CD4-positive, alpha-beta T cell treated with Interferon alpha-2 for 1 hour (primary cell): ENCODE results near the gene WIPF3.

Experiments
- DNase-seq, 2 donors: peaks; one replicate each; pipeline ENCODE4 v3.0.0-alpha.2; 2020 to 2022

WIPF3 gene

DNA sequence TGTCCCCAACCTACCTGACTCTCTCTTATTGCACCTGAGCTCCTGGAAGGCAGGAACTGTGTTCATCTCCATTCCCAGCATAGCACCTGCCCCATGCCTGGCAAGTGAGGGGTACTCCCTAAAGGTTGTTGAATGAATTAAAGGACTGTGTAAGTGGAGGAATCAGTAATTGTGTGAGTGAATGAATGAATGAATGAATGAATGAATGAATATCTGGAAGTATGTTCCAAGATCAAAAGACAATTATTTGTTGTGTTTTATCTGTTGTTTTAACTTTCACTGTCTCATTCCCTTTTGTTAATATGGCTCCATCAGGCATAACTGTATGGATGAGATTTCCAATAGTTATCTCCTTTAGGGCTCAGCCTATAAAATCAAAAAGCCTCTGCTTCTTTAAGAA is 4.0 kb downstream of the WIPF3 start:
- no peak for DNase-seq

DNA sequence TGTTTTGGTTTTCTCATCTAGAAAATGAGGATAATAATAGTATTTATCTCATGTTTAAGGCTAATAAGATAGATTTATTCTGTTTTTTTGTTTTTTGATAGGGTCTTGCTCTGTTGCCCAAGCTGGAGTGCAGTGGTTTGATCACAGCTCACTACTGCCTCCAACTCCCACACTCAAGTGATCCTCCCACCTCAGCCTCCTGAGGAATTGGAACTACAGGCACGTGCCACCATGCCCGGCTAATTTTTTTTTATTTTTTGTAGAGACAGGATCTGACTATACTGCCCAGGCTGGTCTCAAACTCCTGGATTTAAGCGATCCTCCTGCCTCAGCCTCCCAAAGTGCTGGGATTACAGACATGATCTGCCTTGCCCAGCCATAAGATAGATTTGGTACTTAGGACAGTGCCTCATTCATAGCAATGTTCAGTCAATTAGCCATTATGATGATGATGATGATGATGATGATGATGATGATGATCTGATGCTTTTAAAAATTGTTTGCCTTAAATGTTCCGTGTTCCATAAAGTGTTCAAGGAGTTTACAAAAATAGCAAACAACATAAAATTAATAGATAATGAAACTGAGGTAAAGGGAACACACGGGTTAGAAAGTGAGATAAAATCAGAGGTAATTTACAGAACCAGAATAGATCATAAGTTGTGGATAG is 4.6 kb downstream of the WIPF3 start:
- DNase-seq, result no peak

DNA sequence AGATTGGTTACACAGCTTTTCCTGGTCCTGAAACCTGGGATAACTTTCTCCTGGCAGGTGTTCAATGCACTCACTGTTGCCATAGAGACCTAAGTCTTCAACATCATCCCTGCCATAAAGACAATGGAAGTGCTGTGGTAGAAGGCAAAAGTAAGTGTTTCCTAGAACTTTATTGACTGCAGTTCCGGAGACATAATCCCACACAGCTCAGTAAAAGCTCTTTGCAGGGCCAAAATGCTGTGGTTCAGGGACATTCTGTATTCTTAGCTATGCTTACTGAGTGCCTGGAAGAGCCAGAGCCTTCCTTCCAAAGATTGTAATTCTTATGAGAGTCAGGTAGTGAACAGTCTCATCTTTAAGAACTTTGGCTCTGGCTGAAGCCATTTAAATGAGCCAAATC is 5.3 kb downstream of the WIPF3 start:
- DNase-seq, result no peak

DNA sequence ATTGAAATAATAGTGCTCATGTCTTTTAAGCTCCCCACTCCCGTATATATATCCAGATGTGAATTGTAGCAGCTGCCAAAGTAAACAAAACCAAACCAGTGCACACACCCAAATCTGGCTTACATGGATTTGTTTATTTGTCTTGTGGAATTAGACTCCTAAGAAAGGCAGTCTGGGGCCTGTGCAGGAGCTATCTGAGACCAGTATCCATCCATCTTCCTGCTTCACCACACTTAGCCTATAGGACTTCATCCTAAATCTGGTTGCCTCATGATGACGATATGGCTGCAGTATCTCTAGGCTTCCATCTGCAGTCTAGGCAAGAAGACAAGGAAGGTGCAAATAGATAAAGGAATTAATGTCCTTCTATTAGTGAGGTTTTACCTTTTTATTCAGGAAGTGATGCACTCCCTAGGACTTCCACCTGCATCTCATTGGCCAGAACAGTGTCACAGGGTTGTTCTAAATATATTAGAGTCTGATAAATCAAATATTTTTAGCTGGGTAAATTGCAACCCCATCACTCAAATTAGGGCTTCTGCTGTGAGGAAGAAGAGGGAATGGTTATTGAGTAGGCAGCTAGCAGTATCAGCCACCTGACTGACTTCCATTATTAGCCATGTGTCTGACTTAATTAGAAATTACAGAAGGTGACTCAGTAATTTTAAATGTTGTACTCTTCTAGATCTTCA is 6.0 kb downstream of the WIPF3 start:
- no peak for DNase-seq

DNA sequence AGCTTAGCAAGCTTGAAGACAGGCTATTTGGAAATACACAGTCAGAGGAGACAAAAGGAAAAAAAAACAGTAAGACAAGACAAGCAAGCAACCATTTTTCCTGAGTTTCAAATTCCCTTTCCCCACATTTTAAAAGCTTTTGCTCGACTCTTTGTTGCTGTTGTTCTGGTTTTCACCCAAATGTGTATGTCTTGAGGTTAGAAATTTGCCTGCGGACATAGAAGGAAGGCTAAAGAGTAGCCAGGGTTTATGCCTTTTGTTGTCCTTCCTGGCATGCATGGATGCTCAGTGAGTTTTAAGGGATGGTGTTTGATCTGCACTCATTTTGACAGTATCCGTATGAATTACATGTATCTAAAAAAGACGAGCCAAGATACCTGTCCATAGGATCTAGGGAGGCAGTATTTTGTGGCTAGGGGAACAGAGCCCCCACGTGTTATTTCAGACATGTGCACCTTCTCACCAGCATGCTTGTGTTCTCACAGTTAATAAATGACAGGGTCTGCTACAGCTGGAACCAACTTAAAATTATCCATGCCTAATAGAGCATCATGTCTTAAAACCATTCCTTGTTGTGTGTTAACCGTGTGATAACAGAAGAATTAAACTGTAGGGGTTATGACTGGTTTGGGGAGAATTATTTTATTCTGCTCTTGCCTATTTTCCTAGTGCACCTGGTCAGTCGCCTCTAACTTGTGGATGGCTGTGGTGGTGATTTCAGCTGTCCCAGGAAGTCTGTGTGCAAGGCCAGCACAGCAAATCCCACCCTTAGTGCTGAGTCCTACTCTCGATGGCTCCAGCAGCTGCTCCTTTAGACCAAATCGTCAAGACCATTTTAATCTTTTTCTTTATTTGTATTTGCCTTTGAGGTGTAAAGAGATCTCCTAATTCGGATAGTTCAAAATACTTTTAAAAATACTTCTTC is 9.1 kb downstream of the WIPF3 start:
- DNase-seq, result no peak

DNA sequence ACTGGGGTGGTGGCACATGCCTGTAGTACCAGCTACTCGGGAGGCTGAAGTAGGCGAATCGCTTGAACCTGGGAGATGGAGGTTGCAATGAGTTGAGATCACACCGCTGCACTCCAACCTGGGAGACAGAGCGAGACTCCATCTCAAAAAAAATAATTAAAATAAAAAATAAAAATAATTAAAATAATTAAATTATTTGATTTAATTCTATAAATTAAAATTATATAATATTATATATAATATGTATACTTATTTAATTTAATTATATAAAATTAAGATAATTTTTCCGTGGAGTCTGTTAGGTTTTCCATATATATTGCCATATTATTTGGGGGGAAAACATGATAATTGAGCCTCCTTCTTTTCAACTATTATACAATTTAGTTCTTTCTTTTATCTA is 12.0 kb downstream of the WIPF3 start:
- no peak for DNase-seq

DNA sequence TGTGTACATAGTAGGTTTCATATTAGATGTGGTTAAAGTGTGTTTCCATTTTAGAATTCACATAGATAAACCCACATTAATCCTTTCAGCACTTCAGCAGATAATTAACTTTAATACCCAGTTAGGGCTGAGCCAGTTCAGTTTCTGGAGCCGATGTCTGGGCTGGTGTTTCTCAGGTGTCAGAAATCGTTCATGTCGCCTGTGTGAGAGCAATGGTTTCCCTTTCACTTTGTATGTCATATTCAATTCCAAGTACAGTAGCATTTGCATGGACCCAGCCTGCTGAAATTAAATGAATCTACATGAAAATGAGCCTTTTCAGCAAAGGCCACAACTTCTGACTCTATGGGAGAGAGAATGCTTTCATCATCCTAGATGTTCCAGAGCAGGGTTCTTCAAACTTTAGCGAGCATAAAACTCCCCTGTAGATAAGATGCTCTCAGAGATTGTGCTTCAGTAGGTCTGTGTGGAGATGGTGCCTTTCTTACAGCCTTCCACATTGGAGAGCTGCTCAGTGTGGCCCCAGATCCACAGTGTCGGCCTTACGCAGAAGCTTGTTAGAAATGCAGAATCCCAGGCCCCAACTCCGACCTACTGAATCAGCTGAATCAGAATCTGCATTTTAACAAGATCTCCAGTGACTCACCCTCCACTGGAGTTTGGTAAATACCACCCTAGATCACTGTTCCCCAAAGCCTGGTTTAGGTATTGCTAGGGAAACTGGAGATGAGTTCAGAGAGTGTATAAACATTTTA is 19.6 kb downstream of the WIPF3 start:
- DNase-seq, result no peak

DNA sequence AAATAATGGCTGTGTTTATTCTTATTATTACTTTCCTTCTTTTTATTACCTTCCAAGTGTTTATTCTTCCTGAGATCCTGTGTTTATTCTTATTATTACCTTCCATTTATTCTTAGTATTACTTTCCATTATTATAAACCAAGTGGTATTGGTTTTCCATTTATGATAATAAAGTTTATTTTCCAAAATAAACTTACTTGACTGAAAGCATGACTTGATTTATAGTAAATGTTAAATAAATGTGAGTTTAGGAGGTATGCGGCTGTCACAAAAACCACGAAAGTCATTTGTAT is 20.2 kb downstream of the WIPF3 start:
- DNase-seq, result no peak

DNA sequence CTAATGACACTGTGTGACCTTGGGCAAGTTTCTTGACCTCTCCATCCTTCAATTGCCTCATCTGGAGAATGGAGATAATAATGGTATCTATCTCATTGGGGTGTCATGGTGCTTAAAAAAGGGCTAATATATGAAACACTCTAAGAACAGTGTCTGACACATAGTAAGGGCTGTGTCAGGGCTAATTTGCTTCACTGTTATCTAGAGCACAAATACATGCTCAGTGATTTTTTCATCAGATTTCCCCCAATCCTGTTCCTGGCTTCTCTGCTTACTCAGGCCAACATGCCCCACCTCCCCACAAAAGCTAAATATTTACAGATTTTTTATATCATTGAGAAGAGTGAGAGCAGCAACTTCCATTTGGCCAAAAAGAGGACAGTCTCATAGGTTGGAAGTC is 20.6 kb downstream of the WIPF3 start:
- no peak for DNase-seq

DNA sequence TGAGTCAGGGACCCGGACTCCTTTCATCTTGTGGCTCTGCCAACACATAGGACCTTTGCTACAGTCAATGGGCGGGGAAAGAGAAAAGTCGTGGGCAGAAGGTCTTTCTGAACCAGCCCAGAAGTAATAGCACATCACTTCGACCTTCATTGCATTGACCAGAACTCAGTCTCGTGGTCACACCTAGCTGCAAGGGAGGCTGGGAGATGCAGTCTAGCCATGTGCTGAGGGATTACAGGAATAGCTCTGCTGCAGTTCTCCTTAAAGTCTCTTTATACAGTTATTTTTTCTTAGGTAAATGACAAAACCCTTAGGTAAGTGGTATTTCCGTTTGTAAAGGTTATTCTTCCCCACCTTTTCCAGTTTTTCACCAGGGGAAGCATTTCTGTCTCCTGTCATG is 25.4 kb downstream of the WIPF3 start:
- no peak for DNase-seq

DNA sequence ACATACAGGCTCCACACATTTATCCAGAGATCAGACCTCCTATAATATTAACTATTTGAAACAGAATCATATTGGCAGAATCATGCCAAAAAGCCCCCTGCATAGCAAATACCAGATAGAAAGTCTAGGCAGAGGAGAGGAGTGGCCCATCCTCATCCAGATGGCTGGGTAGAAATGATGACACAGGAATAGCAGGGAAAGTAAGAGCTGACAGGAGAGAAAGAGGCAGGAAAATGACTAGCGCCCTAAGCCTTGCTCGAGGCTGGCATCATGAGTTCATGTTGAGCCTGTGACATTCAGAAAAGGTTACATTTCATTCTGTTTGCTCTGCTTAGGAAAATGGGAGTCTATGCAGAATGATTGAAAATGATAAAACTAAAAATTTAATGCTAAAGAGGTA is 27.6 kb downstream of the WIPF3 start:
- no peak for DNase-seq

DNA sequence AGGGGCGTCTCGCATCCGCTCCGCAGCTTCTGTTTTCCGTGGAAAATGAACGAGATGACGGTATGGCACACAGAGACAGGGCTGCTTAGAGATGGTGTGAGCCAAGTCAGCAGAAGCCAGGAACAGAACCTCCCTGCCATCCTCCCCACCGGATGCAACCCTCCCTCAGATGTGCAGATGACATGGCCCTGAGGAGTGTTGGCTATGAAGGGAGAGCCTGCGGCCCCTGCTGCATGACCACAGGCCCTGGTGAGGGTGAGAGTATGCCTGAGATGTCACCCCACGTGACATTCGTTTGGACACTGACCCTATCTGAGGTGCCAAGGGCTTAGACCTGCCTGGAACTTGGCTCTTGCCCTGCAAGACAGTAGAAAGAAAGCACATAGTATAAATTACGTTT is 29.4 kb downstream of the WIPF3 start:
- no peak for DNase-seq

DNA sequence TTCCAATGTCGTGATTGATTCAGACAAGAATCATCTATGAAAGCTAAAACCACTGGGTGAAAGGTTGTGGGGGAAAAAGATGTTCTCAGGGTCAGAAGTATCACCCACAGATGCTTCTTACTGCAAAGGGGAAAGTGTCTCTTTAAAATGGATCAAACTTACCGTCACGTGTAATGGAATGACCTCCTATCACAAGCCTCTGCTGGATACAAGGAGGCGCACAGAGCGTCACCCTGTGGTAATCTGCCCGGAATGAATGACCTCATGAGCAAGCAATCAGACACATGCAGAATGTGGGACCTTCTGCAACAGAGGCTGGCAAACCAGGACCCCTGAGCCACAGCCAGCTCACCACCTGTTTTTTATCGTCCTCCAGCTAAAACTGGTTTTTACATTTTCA is 33.0 kb downstream of the WIPF3 start:
- no peak for DNase-seq

DNA sequence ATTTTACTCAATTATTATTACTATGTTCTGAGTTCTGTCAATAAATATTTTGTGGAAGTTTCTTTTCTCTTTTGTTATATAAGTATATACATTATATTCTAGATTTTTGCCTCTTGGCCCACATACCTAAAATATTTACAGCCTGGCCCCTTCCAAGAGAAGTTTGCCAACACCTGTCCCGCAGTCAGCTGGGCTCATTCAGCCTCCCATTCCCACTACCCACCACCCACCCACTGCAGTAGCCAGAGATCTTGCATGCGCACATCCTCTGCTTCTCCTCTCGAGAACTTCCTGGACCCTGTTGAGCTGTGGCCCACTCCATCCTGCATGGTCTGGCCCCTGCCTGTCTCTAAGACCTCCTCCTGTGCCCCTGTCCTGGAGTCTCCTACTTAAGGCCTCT is 33.6 kb downstream of the WIPF3 start:
- no peak for DNase-seq

DNA sequence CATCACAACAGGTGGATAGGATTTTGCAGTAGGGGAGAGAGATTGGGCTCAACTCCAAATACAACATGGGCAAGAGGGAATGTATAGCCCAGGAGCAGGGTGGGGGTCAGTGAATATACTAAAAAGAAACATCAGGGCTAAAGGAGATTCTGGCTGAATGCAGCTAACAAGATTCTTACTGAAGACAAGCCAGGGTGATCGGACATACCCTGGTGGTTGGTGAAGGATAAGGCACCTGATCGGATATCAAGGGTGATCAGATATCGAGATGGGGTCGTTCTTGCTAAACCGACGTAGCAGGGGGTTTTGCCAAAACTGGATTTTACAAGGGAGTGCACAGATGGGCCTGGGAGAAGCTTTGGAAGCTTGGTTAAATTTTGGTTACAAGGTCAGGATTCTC is 34.4 kb downstream of the WIPF3 start:
- no peak for DNase-seq

DNA sequence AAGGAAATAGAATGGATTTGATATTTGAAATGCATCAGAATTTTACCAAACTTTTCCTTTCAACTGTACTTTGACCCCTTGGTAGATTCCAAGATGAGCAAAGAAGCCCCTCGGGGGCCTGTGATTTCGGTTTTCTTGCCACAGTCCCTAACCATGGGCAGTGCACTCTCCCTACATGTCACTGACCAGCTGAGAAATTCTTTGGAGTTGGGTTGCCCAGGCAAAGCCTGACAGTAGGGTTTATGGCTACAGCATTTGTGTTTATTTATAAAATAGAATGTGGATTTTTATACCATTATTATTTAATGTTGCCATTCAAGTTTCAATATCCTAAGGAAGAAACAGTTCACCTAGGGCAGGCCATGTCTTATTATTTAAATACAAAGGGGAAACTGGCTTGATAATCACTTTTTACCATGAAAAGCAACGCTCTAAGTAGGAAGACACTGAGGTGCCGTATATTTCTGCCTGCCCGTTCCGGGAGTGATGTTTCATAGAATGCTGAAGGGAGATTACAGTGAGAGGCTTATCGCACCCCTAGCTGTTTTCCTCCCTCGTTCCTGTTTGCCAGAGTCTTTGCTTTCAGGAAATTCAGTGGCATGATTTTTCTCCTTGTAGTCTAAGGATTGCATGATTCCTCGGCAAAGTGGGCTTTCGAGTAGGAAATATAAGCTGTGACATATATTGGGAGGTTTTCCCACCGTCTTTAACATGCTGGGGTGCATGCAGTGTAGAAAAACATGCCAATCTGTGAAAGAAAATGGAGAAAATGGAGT is 35.8 kb downstream of the WIPF3 start:
- no peak for DNase-seq

DNA sequence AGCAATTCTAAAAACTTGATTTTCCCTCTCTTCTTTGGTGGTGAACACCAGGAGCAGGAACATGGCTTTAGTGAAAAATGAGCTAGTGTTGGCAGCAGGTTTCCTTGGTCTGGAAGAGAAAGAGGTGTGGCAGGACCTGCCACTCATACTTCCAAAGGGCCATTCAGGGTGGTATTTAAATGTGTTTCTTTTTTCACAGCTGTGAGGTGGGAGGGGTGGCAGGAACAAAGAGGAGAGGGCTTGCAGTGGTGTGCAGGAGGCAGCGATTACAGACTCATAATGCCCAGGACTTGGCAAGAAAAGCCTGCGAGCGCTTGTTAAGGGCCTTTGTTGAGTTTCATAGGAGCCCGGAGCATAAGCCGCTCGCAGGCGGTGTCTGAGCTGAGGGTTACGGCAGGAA is 36.8 kb downstream of the WIPF3 start:
- no peak for DNase-seq

DNA sequence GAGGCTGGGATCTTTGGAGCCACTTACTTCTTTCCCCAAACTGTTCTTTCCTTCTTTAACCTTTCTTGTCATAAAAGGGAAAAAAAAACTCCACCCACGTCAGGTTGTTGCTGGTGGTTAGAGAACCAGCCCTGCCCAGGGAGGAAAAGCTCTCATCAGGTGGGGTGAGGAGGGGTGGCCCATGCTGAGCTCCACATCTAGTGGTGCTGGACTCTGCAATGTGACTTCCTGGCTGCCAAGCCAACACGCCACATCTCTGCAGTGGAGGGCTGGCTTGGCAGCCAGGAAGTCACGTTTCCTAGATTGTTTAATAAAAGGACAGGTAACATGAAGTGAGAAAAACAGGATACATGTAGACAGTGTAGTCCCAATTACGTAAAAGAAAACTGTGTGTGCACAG is 37.4 kb downstream of the WIPF3 start:
- no peak for DNase-seq

DNA sequence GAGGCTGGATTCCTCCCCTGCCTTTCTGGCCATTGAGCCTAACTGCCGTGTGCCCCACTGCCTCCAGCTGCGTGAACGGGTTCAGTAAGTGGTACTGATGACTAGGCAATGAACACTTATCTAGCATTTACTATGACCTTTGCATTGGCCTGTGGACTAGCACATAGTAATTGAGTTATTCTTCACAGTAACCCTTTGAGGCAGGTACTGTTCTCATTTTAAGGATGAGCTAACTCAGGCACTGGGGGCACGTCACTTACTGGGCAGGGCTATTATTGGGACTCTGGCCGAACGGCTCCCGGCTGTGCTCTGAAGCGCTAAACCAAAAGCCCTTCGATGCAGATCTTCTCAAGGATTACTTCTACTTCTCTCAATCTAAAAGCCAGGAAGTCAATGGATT is 38.3 kb downstream of the WIPF3 start:
- no peak for DNase-seq

DNA sequence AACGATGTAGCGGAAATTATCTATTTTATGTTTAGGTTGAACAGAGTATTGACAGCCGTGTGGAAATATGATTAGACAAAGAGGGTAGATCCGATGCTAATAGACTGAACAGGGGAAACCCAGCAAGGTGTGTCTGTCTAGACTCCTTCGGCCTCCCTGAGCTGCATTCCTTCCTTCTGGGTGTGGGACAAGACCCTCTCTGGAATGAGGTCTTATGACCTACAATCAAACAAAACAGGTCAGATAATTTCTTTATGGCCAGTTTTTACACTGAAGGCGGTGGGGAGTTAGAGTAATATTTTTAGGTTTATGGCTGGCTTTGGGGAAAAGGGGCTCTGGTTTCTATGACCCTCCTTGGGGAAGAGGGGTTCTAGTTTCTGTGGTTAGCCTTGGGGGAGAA is 41.2 kb downstream of the WIPF3 start:
- DNase-seq, result no peak

DNA sequence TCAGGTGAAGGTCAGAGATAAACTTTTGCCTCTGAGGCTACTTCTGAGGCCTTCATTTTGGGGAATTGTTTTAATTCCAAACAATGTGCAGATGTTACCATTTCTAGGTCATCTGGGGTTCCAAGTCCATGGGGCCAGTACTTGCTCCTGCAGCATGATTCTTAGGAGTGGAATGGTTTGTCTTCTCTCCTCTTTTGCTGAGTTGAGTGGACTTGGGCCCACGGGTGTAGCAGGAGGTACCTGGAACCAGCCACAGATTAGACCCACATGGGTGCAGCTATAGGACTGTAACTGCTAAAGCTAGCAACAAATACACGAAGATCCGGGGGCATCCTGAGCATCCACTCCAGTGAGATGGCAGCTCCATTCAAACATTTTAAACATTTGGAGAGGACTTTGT is 41.6 kb downstream of the WIPF3 start:
- DNase-seq, result no peak

DNA sequence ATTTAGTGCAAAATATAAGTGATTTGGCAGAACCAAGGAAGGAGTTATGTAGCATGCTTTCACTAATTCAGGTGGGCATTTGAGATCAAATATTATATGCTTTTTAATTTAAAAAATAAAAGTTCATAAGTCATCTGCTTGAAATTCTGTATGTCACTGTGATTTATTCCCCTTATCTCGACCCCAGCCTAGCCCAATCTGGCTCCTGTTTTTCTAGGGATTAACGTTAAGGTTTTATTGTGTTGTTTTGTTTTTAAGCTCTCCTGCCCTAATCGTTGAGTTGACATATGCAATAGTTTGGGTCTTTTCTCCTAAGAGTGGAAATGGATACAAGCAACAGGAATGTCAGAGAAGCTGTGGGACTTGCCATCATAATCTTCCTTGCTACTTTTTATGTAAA is 42.6 kb downstream of the WIPF3 start:
- no peak for DNase-seq

DNA sequence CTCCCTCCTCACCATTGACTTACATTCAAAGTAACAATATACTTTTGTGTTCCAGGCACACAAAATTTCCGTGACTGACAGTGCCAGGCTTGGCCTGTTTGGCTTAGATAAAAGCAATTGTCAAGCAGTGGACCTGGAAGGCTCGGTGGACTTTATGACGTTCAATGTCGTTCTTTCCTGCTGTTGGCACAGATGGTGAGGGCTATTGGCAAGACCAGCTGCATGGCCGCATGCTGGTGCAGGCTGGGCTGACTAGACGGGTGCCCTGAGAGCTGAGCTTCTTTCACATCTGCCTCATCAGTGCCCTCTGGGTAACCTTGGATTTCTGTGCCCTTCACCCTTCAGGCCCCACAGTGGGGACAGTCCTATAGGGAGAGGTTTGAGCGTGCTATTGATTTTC is 45.2 kb downstream of the WIPF3 start:
- DNase-seq, result no peak
